GM23338 (cell line): ENCODE results near the gene SPATA9. TPM values are rescaled to one million over a fixed set of nuclear protein-coding genes. Genes with fewer than 3 reads are reported as not detected.

ENCODE experiments used
- ATAC-seq: fragments of 200-7000 bp; cut with Tn5 transposase; 3 replicates; pipeline ENCODE4 v1.9.1; 2020
- DNase-seq: peaks from one replicate; pipeline ENCODE4 v3.0.0-alpha.2; 2015; ENCODE audit warnings: low spot score
- H2AFZ ChIP-seq: fragments of 200-600 bp; sonication (generic); 2 replicates; pipeline ENCODE4 v1.8.0; 2016; ENCODE audit warnings: antibody characterized with exemption, mild to moderate bottlenecking, moderate library complexity
- H3F3A ChIP-seq: fragments of 200-600 bp; sonication (generic); replicated peaks from 2 replicates; pipeline ENCODE4 v1.8.0; 2017; ENCODE audit warnings: antibody characterized with exemption, mixed run types, low read depth
- H3K27ac ChIP-seq: fragments of 200-600 bp; sonication (generic); 2 replicates; pipeline ENCODE4 v1.6.1; 2016; ENCODE audit warnings: low read depth
- H3K27me3 ChIP-seq: fragments of 200-600 bp; sonication (generic); 2 replicates; pipeline ENCODE4 v1.8.0; 2016; ENCODE audit warnings: mild to moderate bottlenecking, mixed run types, moderate library complexity; ENCODE audit not compliant: insufficient read depth
- H3K36me3 ChIP-seq: fragments of 200-600 bp; sonication (generic); 2 replicates; pipeline ENCODE4 v1.8.0; 2016; ENCODE audit warnings: mild to moderate bottlenecking; ENCODE audit not compliant: insufficient read depth
- H3K4me1 ChIP-seq: fragments of 200-600 bp; sonication (generic); 2 replicates; pipeline ENCODE4 v1.8.0; 2016; ENCODE audit warnings: mild to moderate bottlenecking, moderate library complexity; ENCODE audit not compliant: insufficient read depth
- H3K4me2 ChIP-seq: fragments of 200-600 bp; sonication (generic); 2 replicates; pipeline ENCODE4 v1.7.1; 2017; ENCODE audit warnings: mixed run types
- H3K4me3 ChIP-seq: fragments of 200-600 bp; sonication (generic); 2 replicates; pipeline ENCODE4 v1.6.1; 2016; ENCODE audit warnings: mixed run types
- H3K79me2 ChIP-seq: fragments of 200-600 bp; sonication (generic); replicated peaks from 2 replicates; pipeline ENCODE4 v1.8.0; 2017; ENCODE audit warnings: mild to moderate bottlenecking; ENCODE audit not compliant: insufficient read depth
- H3K9me2 ChIP-seq: fragments of 200-600 bp; sonication (generic); 2 replicates; pipeline ENCODE4 v1.8.0; 2017; ENCODE audit not compliant: insufficient read depth
- H4K20me1 ChIP-seq: fragments of 200-600 bp; sonication (generic); replicated peaks from 2 replicates; pipeline ENCODE4 v1.8.0; 2017; ENCODE audit warnings: mild to moderate bottlenecking; ENCODE audit not compliant: insufficient read depth
- H3K27ac Mint-ChIP-seq: 2 replicates; pipeline ENCODE4 v1.8.0; 2020; ENCODE audit warnings: inconsistent platforms, mild to moderate bottlenecking, moderate library complexity, mixed read lengths
- H3K27me3 Mint-ChIP-seq: 3 replicates; pipeline ENCODE4 v1.8.0; 2022; ENCODE audit warnings: low read depth, mild to moderate bottlenecking, moderate library complexity, mixed read lengths, inconsistent platforms; ENCODE audit not compliant: insufficient read depth, poor library complexity
- H3K36me3 Mint-ChIP-seq: 3 replicates; pipeline ENCODE4 v1.8.0; 2021; ENCODE audit warnings: low read depth, mild to moderate bottlenecking, inconsistent platforms, moderate library complexity, mixed read lengths
- H3K4me1 Mint-ChIP-seq: 3 replicates; pipeline ENCODE4 v1.8.0; 2020; ENCODE audit warnings: mild to moderate bottlenecking, inconsistent platforms, mixed read lengths
- H3K4me3 Mint-ChIP-seq: 3 replicates; pipeline ENCODE4 v1.8.0; 2021; ENCODE audit warnings: moderate library complexity, mild to moderate bottlenecking, inconsistent platforms, mixed read lengths
- H3K9me3 Mint-ChIP-seq: 3 replicates; pipeline ENCODE4 v1.8.0; 2020; ENCODE audit warnings: moderate library complexity, mild to moderate bottlenecking, inconsistent platforms, mixed read lengths
- CREB1 ChIP-seq: fragments of 250-450 bp; sonication (Bioruptor Pico); IDR thresholded peaks from 2 replicates; pipeline ENCODE4 v1.5.0; 2020; ENCODE audit warnings: low read depth, mild to moderate bottlenecking, moderate library complexity
- CTCF ChIP-seq, 2 experiments: fragments of 200-600 bp in 1 of 2; sonication (generic) in 1 of 2; conservative IDR thresholded peaks; 2 replicates each; pipeline versions ENCODE4 v1.5.1 to v1.6.1; 2016 to 2017; ENCODE audit warnings: antibody characterized with exemption in 2 of 2, low read depth in 2 of 2, mild to moderate bottlenecking in 2 of 2, moderate library complexity in 1 of 2
- EZH2 ChIP-seq: fragments of 200-600 bp; sonication (generic); IDR thresholded peaks from one replicate; pipeline ENCODE4 v1.8.0; 2017; ENCODE audit warnings: antibody characterized with exemption, mild to moderate bottlenecking, low read depth; ENCODE audit not compliant: unreplicated experiment
- EZH2phosphoT487 ChIP-seq: fragments of 200-600 bp; sonication (generic); IDR thresholded peaks from one replicate; pipeline ENCODE4 v1.8.1; 2018; ENCODE audit warnings: antibody characterized with exemption; ENCODE audit not compliant: unreplicated experiment
- ZNF114 ChIP-seq: fragments of 250-450 bp; sonication (Bioruptor Pico); IDR thresholded peaks from 2 replicates; pipeline ENCODE4 v1.5.0; 2020; ENCODE audit warnings: mild to moderate bottlenecking, moderate library complexity
- ZNF331 ChIP-seq: fragments of 250-450 bp; sonication (Bioruptor Pico); IDR thresholded peaks from 2 replicates; pipeline ENCODE4 v1.5.0; 2020; ENCODE audit warnings: low read depth, mild to moderate bottlenecking, moderate library complexity
- ZNF462 ChIP-seq: fragments of 250-450 bp; sonication (Bioruptor Pico); IDR thresholded peaks from 2 replicates; pipeline ENCODE4 v1.5.0; 2020; ENCODE audit warnings: mild to moderate bottlenecking, moderate library complexity
- polyA plus RNA-seq: library from polyadenylated mRNA; unstranded; fragments of >200 nt; fragmentation: Nextera tagmentation; extraction: Ambion mirVana; gene quantifications from 2 replicates; pipeline ENCODE4 v1.2.1, GENCODE V29; 2016
- total RNA-seq: library from RNA; depleted of rRNA; stranded (reverse); fragments of >200 nt; shearing (Covaris generic); gene quantifications from 2 replicates; pipeline ENCODE4 v1.2.3, GENCODE V29; 2014

Gene SPATA9
- total and polyA plus RNA-seq, 2 experiments from 2014 or later, result not detected

GRCh38 chr5:95615164-95615467 is 67.7 kb downstream of the SPATA9 start (continued):
- TF ChIP-seq CTCF (conservative IDR thresholded peaks at IDR 0.05; ENCODE audit: low read depth in 2 of 2), result no peak

- no peaks in the 10 kb centered on the region for H3F3A ChIP-seq
- H3K27me3 ChIP-seq, result peaks cover 13% of the 10 kb centered on the region
- H3K27ac Mint-ChIP-seq, result no peak overlapping the region
- H3K79me2 ChIP-seq, result no peaks in the 10 kb centered on the region
- TF ChIP-seq EZH2 (no peak), ZNF114 (CRISPR knock-in tag) (no peak), ZNF331 (no peak), EZH2phosphoT487 (no peak), CREB1 (CRISPR knock-in tag) (no peak)
- peaks cover 8% of the 10 kb centered on the region for H3K27me3 Mint-ChIP-seq
- H3K36me3 ChIP-seq, result no peaks in the 10 kb centered on the region; the same call in 1 of the 2 replicates
- no peak overlapping the region for H2AFZ ChIP-seq
- H3K4me1 Mint-ChIP-seq, result no peaks in the 10 kb centered on the region
- peaks cover 15% of the 10 kb centered on the region; the same call in 2 of the 3 replicates for H3K9me3 Mint-ChIP-seq
- ATAC-seq, result no peak
- H3K27ac ChIP-seq, result no peak overlapping the region
- H3K4me3 ChIP-seq, result no peak overlapping the region
- H4K20me1 ChIP-seq, result no peaks in the 10 kb centered on the region
- H3K4me3 Mint-ChIP-seq, result no peak overlapping the region
- H3K36me3 Mint-ChIP-seq, result peaks cover 12% of the 10 kb centered on the region
- H3K4me1 ChIP-seq, result no peaks in the 10 kb centered on the region
- no peaks in the 10 kb centered on the region for H3K9me2 ChIP-seq
- no peak overlapping the region for H3K4me2 ChIP-seq
- no peak for DNase-seq
Measured at GRCh38 chr5:95613514-95613913, 69.3 kb downstream of the SPATA9 start.

GRCh38 chr5:95611396-95611795 is 71.4 kb downstream of the SPATA9 start:
- Histone ChIP-seq H2AFZ (no peak overlapping the region), H3K4me1 (no peaks in the 10 kb centered on the region), H3K4me2 (no peak overlapping the region), H3K4me3 (no peak overlapping the region), H3K27ac (no peak overlapping the region), H3K9me2 (no peaks in the 10 kb centered on the region), H3F3A (no peaks in the 10 kb centered on the region), H4K20me1 (no peaks in the 10 kb centered on the region), H3K79me2 (no peaks in the 10 kb centered on the region), H3K27me3 (no peaks in the 10 kb centered on the region), H3K36me3 (no peaks in the 10 kb centered on the region; the same call in 1 of the 2 replicates)
- H3K27me3 Mint-ChIP-seq, result peaks cover 2% of the 10 kb centered on the region
- H3K9me3 Mint-ChIP-seq, result peaks cover 15% of the 10 kb centered on the region; the same call in 2 of the 3 replicates
- no peak for DNase-seq
- H3K4me3 Mint-ChIP-seq, result no peak overlapping the region
- H3K4me1 Mint-ChIP-seq, result no peaks in the 10 kb centered on the region
- ATAC-seq, result no peak
- H3K27ac Mint-ChIP-seq, result no peak overlapping the region
- H3K36me3 Mint-ChIP-seq, result peaks cover 12% of the 10 kb centered on the region
- no peak for TF ChIP-seq CTCF (conservative IDR thresholded peaks at IDR 0.05; ENCODE audit: low read depth in 2 of 2)
- TF ChIP-seq ZNF462, result no peak
